Measurements from ENCODE around the gene NHLRC1. TPM values are rescaled to one million over a fixed set of nuclear protein-coding genes. Genes with fewer than 3 reads are reported as not detected.

The NHLRC1 gene
- total RNA-seq, 3 donors from 2014 or later (not counting 1 experiment from before 2014, with no cell fraction given), result 0.58 to 0.89 (median 0.68) TPM

GRCh38 chr6:18141805-18142590 lies 19.5 kb upstream of the NHLRC1 start:
- H3K36me3 Mint-ChIP-seq, result peaks cover 39% of the 10 kb centered on the region

GRCh38 chr6:18139935-18140621 lies 17.6 kb upstream of the NHLRC1 start:
- H3K36me3 ChIP-seq (ENCODE audit: control insufficient read depth, insufficient read depth, low read length), result peaks cover 62% of the 10 kb centered on the region

More at GRCh38 chr6:18141805-18142590, 19.5 kb upstream of the NHLRC1 start:
- WGBS (ENCODE audit: insufficient coverage), result 97% methylated on average over 12 of the region's 13 CpGs
- Mint-ChIP-seq H3K27ac (peak overlapping the region in 1 of 2 donors; percentile 5), H3K4me1 (no peaks in the 10 kb centered on the region), H3K4me3 (no peak overlapping the region), H3K9me3 (no peaks in the 10 kb centered on the region), H3K27me3 (ENCODE audit: low read depth in 2 of 2) (no peaks in the 10 kb centered on the region)
- no peaks in the 10 kb centered on the region for H3K27me3 ChIP-seq (ENCODE audit: control insufficient read depth, insufficient read depth, low read length)
- no peak for ATAC-seq
- H3K4me3 ChIP-seq (ENCODE audit: low read length), result no peak overlapping the region
- H3K27ac ChIP-seq (ENCODE audit: low read length), result no peak overlapping the region
- H3K36me3 ChIP-seq (ENCODE audit: control insufficient read depth, insufficient read depth, low read length), result peaks cover 60% of the 10 kb centered on the region
- intact Hi-C loops (cut with micrococcal nuclease), result no loop called here
- DNase-seq, result no peak
- TF ChIP-seq CTCF (IDR thresholded peaks at IDR 0.05), result no peak
- H3K4me1 ChIP-seq (ENCODE audit: control insufficient read depth, insufficient read depth, low read length), result no peaks in the 10 kb centered on the region
- no peaks in the 10 kb centered on the region for H3K9me3 ChIP-seq (ENCODE audit: control insufficient read depth, insufficient read depth, low read length)

GRCh38 chr6:18138906-18139305 lies 16.4 kb upstream of the NHLRC1 start:
- no peak overlapping the region for H3K4me3 ChIP-seq (ENCODE audit: low read length)
- no peaks in the 10 kb centered on the region for H3K9me3 ChIP-seq (ENCODE audit: control insufficient read depth, insufficient read depth, low read length)
- Mint-ChIP-seq H3K4me3 (no peak overlapping the region), H3K27ac (no peak overlapping the region), H3K4me1 (no peaks in the 10 kb centered on the region), H3K36me3 (peaks cover 39% of the 10 kb centered on the region), H3K27me3 (ENCODE audit: low read depth in 2 of 2) (no peaks in the 10 kb centered on the region), H3K9me3 (no peaks in the 10 kb centered on the region)
- no peak for TF ChIP-seq CTCF (IDR thresholded peaks at IDR 0.05)
- no peaks in the 10 kb centered on the region for H3K27me3 ChIP-seq (ENCODE audit: control insufficient read depth, insufficient read depth, low read length)
- 97% methylated on average over 4 of the region's 5 CpGs for WGBS (ENCODE audit: insufficient coverage)
- intact Hi-C loops (cut with micrococcal nuclease), result no loop called here
- no peak overlapping the region for H3K27ac ChIP-seq (ENCODE audit: low read length)
- DNase-seq (no peak), ATAC-seq (no peak)
- H3K4me1 ChIP-seq (ENCODE audit: control insufficient read depth, insufficient read depth, low read length), result no peaks in the 10 kb centered on the region
- H3K36me3 ChIP-seq (ENCODE audit: control insufficient read depth, insufficient read depth, low read length), result peaks cover 64% of the 10 kb centered on the region

More at GRCh38 chr6:18139935-18140621, 17.6 kb upstream of the NHLRC1 start:
- TF ChIP-seq CTCF (IDR thresholded peaks at IDR 0.05), result no peak
- Histone ChIP-seq H3K27me3 (ENCODE audit: control insufficient read depth, insufficient read depth, low read length) (no peaks in the 10 kb centered on the region), H3K27ac (ENCODE audit: low read length) (no peak overlapping the region), H3K4me3 (ENCODE audit: low read length) (no peak overlapping the region), H3K4me1 (ENCODE audit: control insufficient read depth, insufficient read depth, low read length) (no peaks in the 10 kb centered on the region), H3K9me3 (ENCODE audit: control insufficient read depth, insufficient read depth, low read length) (no peaks in the 10 kb centered on the region)
- Mint-ChIP-seq H3K27ac (peak overlapping the region in 1 of 2 donors; percentile 28), H3K4me3 (no peak overlapping the region), H3K36me3 (peaks cover 39% of the 10 kb centered on the region), H3K4me1 (no peaks in the 10 kb centered on the region), H3K27me3 (ENCODE audit: low read depth in 2 of 2) (no peaks in the 10 kb centered on the region), H3K9me3 (no peaks in the 10 kb centered on the region)
- 95% methylated on average over 6 of the region's 6 CpGs for WGBS (ENCODE audit: insufficient coverage)
- DNase-seq (no peak), ATAC-seq (no peak)
- intact Hi-C loops (cut with micrococcal nuclease), result no loop called here
